NK-92 treated with Interleukin-12 subunit alpha and Interleukin-12 subunit beta, amount 100 ng/mL, for 24 hours (cell line): ENCODE data around the gene PGAM2.

Experiments
- DNase-seq: peaks from one replicate; lab custom pipeline; 2025; lab: John Stamatoyannopoulos, UW

The PGAM2 gene

GRCh38 chr7:44082541-44083207 lies 17.3 kb upstream of the PGAM2 start:
- peak; percentile 97 for DNase-seq

- no peak for DNase-seq
Observed at GRCh38 chr7:44081266-44081748, 15.9 kb upstream of the PGAM2 start.

- no peak for DNase-seq
Observed at GRCh38 chr7:44080686-44081265, 15.4 kb upstream of the PGAM2 start.

- DNase-seq: no peak
Observed at GRCh38 chr7:44080118-44080517, 14.8 kb upstream of the PGAM2 start.

- no peak for DNase-seq
Observed at GRCh38 chr7:44079331-44080021, 14.1 kb upstream of the PGAM2 start.

- DNase-seq: no peak
Observed at GRCh38 chr7:44078521-44078920, 13.2 kb upstream of the PGAM2 start.

- no peak for DNase-seq
Observed at GRCh38 chr7:44077681-44078091, 12.3 kb upstream of the PGAM2 start.

- DNase-seq: no peak
Observed at GRCh38 chr7:44077061-44077460, 11.7 kb upstream of the PGAM2 start.

GRCh38 chr7:44076101-44076895 lies 10.9 kb upstream of the PGAM2 start:
- DNase-seq: no peak

GRCh38 chr7:44075296-44076075 lies 10.1 kb upstream of the PGAM2 start:
- no peak for DNase-seq

- DNase-seq: no peak
Observed at GRCh38 chr7:44074349-44074695, 9.0 kb upstream of the PGAM2 start.

- DNase-seq: no peak
Observed at GRCh38 chr7:44073664-44074348, 8.4 kb upstream of the PGAM2 start.

GRCh38 chr7:44072364-44073231 lies 7.2 kb upstream of the PGAM2 start:
- no peak for DNase-seq

GRCh38 chr7:44071726-44072363 lies 6.5 kb upstream of the PGAM2 start:
- DNase-seq: no peak

- no peak for DNase-seq
Observed at GRCh38 chr7:44068054-44068453, 2.7 kb upstream of the PGAM2 start.

- DNase-seq: no peak
Observed at GRCh38 chr7:44067064-44067951, 1.9 kb upstream of the PGAM2 start.

GRCh38 chr7:44066494-44067063 lies 1.2 kb upstream of the PGAM2 start:
- DNase-seq: no peak

GRCh38 chr7:44066111-44066460 lies 719 bp upstream of the PGAM2 start:
- DNase-seq: no peak
